Tibial nerve (tissue), 4 donors: ENCODE measurements around the gene ERC2. TPM values are rescaled to one million over a fixed set of nuclear protein-coding genes. Genes with fewer than 3 reads are reported as not detected.

ENCODE experiments used
- DNase-seq, 2 donors: peaks; one replicate each; pipeline ENCODE4 v3.0.0-alpha.2; 2019; ENCODE audit warnings: low spot score in 2 of 2
- H3K27ac ChIP-seq, 4 donors: fragments of 200-600 bp; sonication (generic) in 3 of 4; one replicate each; pipeline ENCODE4 v1.5.1; 2017 to 2019; ENCODE audit warnings: mild to moderate bottlenecking in 1 of 4
- H3K27me3 ChIP-seq, 2 donors: fragments of 200-600 bp; sonication (generic) in 1 of 2; one replicate each; pipeline versions ENCODE4 v1.5.1 to v1.6.0; 2017 to 2019
- H3K36me3 ChIP-seq, 3 donors: fragments of 200-600 bp; sonication (generic); one replicate each; pipeline ENCODE4 v1.5.1; 2018 to 2019
- H3K4me1 ChIP-seq, 4 donors: fragments of 200-600 bp; sonication (generic) in 3 of 4; one replicate each; pipeline ENCODE4 v1.5.1; 2017 to 2019
- H3K4me3 ChIP-seq, 4 donors: fragments of 200-600 bp; sonication (generic) in 3 of 4; one replicate each; pipeline ENCODE4 v1.5.1; 2017 to 2019; ENCODE audit warnings: mild to moderate bottlenecking in 1 of 4, moderate library complexity in 1 of 4
- H3K9me3 ChIP-seq, 4 donors: fragments of 200-600 bp; sonication (generic) in 3 of 4; one replicate each; pipeline ENCODE4 v1.5.1; 2017 to 2019
- EP300 ChIP-seq, 2 donors: sonication (generic); formaldehyde crosslinking; IDR thresholded peaks; one replicate each; pipeline ENCODE4 v1.6.1; 2017; ENCODE audit warnings: antibody characterized with exemption in 2 of 2, mild to moderate bottlenecking in 1 of 2
- POLR2A ChIP-seq, 2 donors: fragments of 450-650 bp; IDR thresholded peaks; one replicate each; pipeline ENCODE4 v1.6.1; 2017; ENCODE audit warnings: antibody characterized with exemption in 2 of 2, mild to moderate bottlenecking in 2 of 2, moderate library complexity in 2 of 2
- WGBS, 2 donors: methylation state at CpG; one replicate each; pipeline ENCODE4 v1.1.5; 2018; 5-methylcytosine and 5-hydroxymethylcytosine counted together
- total RNA-seq, 4 donors: library from RNA; depleted of rRNA; stranded (reverse); fragments of >200 nt; gene quantifications; one replicate each; pipeline ENCODE4 v1.1.0, GENCODE V29; 2016
- TF ChIP-seq, protein P1 (sequence below), 5 experiments: fragments of 200-600 bp in 3 of 5; fragments of 450-650 bp in 2 of 5; sonication (generic) in 3 of 5; IDR thresholded peaks; one replicate each; pipeline ENCODE4 v1.5.1; 2016 to 2019; ENCODE audit warnings: antibody characterized with exemption in 5 of 5, mild to moderate bottlenecking in 3 of 5, moderate library complexity in 2 of 5

ERC2 gene
- total RNA-seq, 4 donors from 2014 or later: 0.84 to 0.98 (median 0.90) TPM; not detected in 1

DNA sequence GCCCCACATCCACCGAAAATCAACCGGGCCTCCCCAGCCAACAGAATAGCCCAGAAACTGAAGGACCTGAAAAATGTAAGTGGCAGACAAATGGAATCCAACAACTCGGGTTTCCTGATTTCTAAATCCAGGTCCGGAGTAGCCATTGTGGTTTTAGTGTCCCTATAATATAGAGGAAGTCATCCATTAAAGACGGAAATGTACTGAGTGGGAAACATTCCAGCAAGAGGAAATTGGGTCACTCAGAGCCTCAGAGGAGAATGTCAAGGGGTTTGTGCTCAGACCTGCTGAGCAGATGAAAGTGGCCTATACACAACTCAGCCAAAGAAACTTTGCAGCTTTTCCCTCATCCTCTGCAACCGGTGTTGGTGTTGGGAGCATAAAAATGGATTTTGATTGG is 366.7 kb downstream of the ERC2 start:
- Histone ChIP-seq H3K27me3 (no peaks in the 10 kb centered on the region), H3K36me3 (no peaks in the 10 kb centered on the region), H3K4me1 (no peaks in the 10 kb centered on the region), H3K9me3 (no peaks in the 10 kb centered on the region), H3K27ac (no peak overlapping the region), H3K4me3 (no peak overlapping the region)
- TF ChIP-seq, protein P1, sequence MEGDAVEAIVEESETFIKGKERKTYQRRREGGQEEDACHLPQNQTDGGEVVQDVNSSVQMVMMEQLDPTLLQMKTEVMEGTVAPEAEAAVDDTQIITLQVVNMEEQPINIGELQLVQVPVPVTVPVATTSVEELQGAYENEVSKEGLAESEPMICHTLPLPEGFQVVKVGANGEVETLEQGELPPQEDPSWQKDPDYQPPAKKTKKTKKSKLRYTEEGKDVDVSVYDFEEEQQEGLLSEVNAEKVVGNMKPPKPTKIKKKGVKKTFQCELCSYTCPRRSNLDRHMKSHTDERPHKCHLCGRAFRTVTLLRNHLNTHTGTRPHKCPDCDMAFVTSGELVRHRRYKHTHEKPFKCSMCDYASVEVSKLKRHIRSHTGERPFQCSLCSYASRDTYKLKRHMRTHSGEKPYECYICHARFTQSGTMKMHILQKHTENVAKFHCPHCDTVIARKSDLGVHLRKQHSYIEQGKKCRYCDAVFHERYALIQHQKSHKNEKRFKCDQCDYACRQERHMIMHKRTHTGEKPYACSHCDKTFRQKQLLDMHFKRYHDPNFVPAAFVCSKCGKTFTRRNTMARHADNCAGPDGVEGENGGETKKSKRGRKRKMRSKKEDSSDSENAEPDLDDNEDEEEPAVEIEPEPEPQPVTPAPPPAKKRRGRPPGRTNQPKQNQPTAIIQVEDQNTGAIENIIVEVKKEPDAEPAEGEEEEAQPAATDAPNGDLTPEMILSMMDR (IDR thresholded peaks at IDR 0.05): no peak
- TF ChIP-seq EP300 (IDR thresholded peaks at IDR 0.05): no peak
- TF ChIP-seq POLR2A (IDR thresholded peaks at IDR 0.05): no peak
- 67 to 72% methylated on average over 6 of the region's 6 CpGs for WGBS, 2 donors
- no peak for DNase-seq

DNA sequence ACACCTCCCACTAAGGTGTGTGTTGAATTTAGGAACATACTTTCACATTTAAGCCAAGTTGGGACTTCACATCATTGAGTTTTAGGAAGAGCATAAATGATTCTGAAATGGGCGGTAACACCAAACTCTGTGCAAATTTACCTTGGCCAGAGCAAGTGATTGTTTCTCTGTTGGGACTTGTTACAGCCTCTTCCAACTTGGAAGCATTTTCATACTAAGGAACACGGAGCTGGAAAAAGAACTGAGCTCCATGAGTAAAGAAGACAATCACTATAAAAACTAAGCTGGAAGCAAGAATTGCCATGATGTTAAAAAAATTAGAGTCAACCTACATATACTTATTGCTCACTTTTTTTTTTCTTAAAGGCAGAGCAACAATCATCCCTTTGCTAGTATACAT is 371.3 kb downstream of the ERC2 start:
- no peak for DNase-seq
- Histone ChIP-seq H3K27me3 (no peaks in the 10 kb centered on the region), H3K9me3 (no peaks in the 10 kb centered on the region), H3K27ac (no peak overlapping the region), H3K4me3 (no peak overlapping the region), H3K36me3 (no peaks in the 10 kb centered on the region), H3K4me1 (no peaks in the 10 kb centered on the region)
- WGBS, 2 donors: 54 to 66% methylated on average over 2 of the region's 2 CpGs
- TF ChIP-seq EP300 (IDR thresholded peaks at IDR 0.05) (no peak), POLR2A (IDR thresholded peaks at IDR 0.05) (no peak)
- TF ChIP-seq, protein P1 (IDR thresholded peaks at IDR 0.05): no peak

DNA sequence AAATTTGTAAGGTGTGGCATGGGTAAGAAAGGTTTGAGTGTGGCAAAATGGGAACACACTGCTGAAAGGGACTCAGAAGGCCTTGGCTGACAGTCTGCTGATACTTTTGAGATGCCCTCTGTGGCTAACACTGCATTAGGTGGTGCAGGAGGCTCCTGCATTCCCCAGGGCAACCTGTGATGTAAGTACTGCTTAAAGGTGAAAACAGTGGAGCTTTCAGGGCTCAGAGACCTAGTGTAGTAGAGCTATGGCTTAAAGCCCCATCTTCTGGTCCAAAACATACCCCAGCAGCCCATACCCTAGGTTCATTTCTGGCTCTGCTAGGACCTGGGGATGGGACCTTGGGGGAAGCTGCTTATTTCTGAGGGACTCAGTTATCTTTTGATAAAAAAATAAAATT is 374.1 kb downstream of the ERC2 start:
- TF ChIP-seq EP300 (IDR thresholded peaks at IDR 0.05) (no peak), POLR2A (IDR thresholded peaks at IDR 0.05) (no peak)
- TF ChIP-seq, protein P1 (IDR thresholded peaks at IDR 0.05): no peak
- no peak overlapping the region for H3K27ac ChIP-seq
- H3K4me3 ChIP-seq: no peak overlapping the region
- H3K9me3 ChIP-seq: no peaks in the 10 kb centered on the region
- H3K27me3 ChIP-seq: no peaks in the 10 kb centered on the region
- no peaks in the 10 kb centered on the region for H3K36me3 ChIP-seq
- no peak for DNase-seq
- H3K4me1 ChIP-seq: no peaks in the 10 kb centered on the region

DNA sequence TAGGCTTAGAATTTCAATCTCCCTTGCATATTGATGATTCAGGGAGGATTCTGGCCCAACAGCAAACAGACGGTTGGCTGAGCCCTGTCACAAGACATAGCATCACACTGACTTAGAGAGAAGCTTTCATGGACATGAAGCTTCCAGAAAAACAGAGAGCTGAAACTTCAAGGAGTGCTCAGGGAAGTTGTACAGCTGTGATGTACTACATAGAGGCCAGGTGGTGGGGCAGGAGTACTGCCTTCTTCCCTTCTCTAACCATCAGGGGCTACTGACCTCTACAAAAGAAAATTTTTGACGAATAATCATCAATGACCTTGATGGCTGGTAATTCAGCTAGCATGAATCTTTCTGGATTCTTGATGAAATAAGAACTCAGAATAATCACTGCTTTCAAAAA is 378.5 kb downstream of the ERC2 start:
- no peak overlapping the region for H3K27ac ChIP-seq
- no peak for TF ChIP-seq EP300 (IDR thresholded peaks at IDR 0.05)
- TF ChIP-seq, protein P1 (IDR thresholded peaks at IDR 0.05): no peak
- no peak for TF ChIP-seq POLR2A (IDR thresholded peaks at IDR 0.05)
- no peak overlapping the region for H3K4me3 ChIP-seq
- H3K36me3 ChIP-seq: no peaks in the 10 kb centered on the region
- no peaks in the 10 kb centered on the region for H3K27me3 ChIP-seq
- H3K4me1 ChIP-seq: no peaks in the 10 kb centered on the region
- no peaks in the 10 kb centered on the region for H3K9me3 ChIP-seq
- DNase-seq: no peak
- 87 to 98% methylated on average over 2 of the region's 2 CpGs for WGBS, 2 donors

DNA sequence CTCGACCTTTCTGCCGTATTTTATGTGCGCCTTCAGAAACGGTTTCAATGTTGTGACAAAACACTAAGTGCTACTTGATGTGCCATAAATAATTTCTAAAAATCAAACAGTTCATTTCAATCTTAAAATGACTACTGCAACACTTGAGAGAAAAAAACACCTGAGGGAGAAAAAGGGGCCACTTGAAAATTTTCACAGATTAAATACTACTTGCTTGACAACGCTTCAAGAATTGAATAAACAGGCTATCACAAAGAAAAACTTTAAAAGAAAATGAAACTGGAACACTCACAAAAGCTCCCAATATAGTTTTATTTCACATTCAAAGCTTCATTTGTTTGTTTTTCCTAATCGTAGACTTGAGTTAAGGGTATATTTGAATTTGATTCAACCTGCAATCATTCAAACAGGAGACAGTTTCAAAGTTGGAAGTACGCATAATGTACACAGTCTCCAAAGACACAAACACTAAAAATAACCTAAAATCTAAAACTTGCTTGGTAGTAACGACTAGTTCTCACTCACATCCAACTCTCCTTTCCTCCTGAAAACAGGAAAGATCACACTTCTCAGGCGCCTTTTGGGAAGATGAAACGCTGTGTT is 380.7 kb downstream of the ERC2 start:
- no peaks in the 10 kb centered on the region for H3K4me1 ChIP-seq
- WGBS, 2 donors: 74 to 79% methylated on average over 10 of the region's 10 CpGs
- H3K9me3 ChIP-seq: no peaks in the 10 kb centered on the region
- H3K27me3 ChIP-seq: no peaks in the 10 kb centered on the region
- H3K4me3 ChIP-seq: no peak overlapping the region
- no peak for DNase-seq
- TF ChIP-seq, protein P1 (IDR thresholded peaks at IDR 0.05): no peak
- TF ChIP-seq EP300 (IDR thresholded peaks at IDR 0.05): no peak
- no peak for TF ChIP-seq POLR2A (IDR thresholded peaks at IDR 0.05)
- H3K36me3 ChIP-seq: no peaks in the 10 kb centered on the region
- no peak overlapping the region for H3K27ac ChIP-seq
